GM19099 (cell line): Measurements from ENCODE around the gene SPSB1.

Experiments used
- POLR2A ChIP-seq: IDR thresholded peaks from 3 replicates; pipeline ENCODE4 v1.6.1; 2011; ENCODE audit warnings: low read depth; ENCODE audit not compliant: insufficient read length; ENCODE audit errors: extremely low read depth

Gene SPSB1

DNA sequence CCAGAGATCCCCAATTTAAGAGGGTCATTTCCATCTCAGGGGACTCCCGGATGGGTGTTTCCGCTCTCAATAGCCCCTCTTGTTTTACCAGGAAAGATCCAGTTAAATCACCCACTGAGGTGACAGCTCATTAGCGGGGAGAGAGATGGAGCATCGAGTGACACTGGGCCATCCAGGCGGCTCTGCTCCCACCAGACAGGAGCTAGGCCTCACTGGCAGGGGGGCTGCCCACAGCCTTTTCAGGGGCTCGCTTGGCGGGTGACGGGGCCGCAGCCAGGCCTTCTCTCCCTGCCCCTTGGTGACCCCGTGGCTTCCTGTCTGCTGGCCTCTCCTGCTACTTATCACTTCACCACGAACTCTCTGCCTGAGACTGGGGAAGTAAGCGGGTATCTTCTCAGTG is 26.7 kb upstream of the SPSB1 start:
- TF ChIP-seq POLR2A, result no peak

DNA sequence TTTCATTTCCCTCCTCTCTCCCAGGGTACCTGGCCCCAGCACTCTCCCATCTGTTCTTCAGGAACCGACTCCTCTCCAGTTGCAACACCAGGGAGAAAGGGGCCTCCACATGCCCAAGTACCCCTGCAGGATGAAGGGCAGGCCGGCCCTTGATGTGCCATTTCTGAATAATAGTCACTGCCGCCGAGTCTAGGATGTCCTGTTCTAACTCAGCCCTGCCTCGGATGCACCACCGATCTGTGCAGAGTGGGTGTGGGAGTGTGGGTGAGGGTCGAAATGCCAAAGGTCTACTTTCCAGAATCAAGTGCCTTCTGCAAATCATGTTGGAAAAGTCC is 25.4 kb upstream of the SPSB1 start:
- no peak for TF ChIP-seq POLR2A

- TF ChIP-seq POLR2A, result no peak
Observed at GRCh38 chr1:9267827-9268581, 24.7 kb upstream of the SPSB1 start.

DNA sequence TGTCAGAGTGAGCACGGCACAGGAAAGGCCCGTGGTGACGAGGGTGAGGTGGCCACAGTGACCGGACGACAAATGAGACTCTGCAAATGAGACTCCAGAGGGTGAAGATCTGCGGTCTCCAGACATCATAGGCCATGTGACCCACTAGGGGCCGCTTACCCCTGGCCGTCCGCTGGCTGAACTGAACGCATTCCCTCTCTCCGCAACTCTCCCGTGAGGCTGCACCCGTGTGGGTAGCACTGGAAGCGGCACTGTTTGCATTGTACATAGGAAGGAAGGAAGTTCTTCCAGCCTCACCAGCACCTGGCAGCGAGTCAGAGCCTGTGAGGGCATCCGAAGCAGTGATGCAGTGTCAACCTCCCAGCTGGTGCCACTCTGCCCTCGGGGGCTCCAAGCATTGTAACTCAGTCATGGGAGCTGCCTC is 23.6 kb upstream of the SPSB1 start:
- no peak for TF ChIP-seq POLR2A

DNA sequence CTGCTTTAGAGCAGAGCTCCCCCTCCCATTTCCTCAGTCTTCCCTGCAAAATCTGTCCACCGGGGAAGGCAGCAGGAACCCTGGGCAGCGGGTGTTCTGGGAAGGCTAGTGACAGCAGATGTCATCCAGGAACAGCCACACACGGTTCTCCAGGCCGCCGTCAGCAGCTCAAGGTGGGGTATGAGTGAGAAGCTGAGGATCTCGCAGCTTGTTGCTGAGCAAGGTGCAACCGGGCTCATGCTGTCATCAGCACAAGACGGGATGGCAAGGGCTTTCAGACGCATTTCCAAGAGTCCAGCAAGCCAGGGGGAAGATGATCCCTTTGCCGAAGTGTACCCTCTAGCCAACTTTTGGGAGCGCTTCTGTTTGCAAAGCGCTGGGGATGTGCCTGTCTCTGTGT is 23.0 kb upstream of the SPSB1 start:
- no peak for TF ChIP-seq POLR2A

DNA sequence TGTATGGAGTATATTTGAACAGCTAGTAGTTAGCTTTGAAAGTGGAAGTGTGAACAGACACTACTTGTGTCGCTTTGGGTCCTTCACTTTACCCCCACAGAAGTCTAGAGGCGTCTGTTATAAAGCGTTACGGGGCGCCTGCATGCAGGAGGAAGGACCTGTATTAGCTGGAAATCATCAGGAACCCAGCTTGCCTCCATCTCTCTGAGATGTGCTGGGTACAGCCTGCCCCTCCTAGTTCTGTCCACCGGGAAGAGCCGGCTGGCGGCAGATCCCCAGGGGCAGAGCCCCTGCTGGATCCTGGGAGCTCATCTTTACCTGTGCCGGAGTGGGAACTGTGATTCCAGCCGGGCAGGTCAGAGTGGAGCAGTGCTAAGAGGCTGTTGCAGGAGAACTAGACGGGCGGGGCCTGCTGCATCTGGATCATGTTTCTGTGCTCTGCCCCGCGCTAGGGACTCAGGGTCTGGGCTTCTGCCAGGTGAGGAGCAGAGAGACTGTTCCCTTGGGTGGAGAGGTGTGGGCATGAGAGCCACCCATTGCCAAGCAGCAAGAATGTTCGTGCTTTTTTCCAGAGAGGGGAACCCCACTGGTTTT is 22.3 kb upstream of the SPSB1 start:
- no peak for TF ChIP-seq POLR2A

GRCh38 chr1:9271283-9271682 is 21.4 kb upstream of the SPSB1 start:
- no peak for TF ChIP-seq POLR2A

DNA sequence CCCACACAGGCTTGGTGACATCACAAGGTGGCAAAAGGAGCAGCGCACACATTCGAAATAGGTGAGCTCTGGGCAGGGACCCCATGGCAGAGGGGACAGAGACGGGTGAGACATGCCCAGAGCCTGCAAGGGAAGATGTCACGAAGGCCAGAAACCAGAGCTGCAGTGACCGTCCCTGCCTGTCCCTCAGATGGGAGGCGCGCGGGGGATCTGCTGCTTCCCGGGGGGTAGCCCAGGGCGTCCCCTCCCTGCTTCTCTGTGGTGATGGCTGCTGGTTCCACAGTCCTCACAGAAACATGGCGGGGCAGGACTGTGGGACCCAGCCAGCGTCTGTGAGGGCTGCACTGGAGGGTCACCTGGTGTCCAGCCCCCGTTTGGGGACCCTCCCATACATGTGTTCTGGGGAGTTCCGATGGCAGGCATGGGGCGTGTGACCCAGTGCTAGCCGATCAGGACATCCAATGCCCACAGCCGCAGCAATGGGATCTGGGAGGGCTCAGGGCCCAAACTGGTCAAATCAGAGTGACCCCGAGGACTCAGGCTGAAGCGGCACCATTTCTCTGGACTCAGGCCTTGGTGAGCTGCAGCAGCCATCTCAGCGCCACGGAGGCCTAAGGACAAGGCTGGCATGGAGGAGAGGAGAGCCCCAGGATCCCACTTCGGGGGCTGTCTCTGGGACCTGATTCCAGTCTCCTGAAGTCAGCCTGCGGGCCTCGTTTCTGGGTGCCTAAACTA is 20.7 kb upstream of the SPSB1 start:
- no peak for TF ChIP-seq POLR2A

GRCh38 chr1:9273177-9273576 is 19.5 kb upstream of the SPSB1 start:
- no peak for TF ChIP-seq POLR2A

DNA sequence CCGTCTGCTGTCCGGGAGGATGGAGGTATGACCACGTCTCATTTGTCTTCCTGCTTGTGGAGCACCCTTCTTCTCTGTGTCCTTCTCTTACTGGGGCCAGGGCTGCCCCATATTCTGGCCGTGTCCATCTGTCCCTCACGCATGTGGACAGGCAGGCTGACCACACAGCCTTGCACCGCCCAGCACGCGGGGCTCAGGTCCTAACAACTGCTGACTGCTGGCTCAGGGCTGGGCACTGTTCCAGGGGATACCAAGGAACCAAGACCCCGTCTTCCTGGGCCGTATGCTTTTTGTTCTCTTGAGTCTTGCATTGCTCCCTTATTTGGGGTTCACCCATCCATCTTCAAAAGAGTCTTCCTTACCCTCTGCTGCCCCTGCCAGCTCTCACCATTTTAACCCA is 17.5 kb upstream of the SPSB1 start:
- TF ChIP-seq POLR2A, result no peak

- TF ChIP-seq POLR2A, result no peak
Observed at GRCh38 chr1:9275567-9276034, 17.1 kb upstream of the SPSB1 start.

DNA sequence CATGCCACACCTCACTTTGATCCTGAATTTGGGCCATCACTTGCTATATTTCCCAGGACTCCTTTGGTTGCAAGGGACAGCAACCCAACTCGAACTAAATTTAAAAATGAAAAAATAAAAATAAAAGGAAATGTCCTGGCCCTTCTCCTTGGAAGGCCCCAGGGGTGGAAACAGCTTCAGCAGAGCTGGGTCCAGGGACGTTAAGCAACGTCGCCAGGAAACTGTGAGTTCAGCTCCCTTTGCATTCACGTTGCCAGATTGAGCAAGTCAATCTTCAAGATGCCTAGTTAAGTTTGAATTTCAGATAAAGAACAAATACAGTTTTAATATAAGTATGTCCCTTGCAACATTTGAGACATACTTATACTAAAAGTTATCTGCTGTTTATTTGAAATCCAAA is 14.6 kb upstream of the SPSB1 start:
- no peak for TF ChIP-seq POLR2A

GRCh38 chr1:9278585-9279153 is 14.0 kb upstream of the SPSB1 start:
- no peak for TF ChIP-seq POLR2A

GRCh38 chr1:9279172-9279840 is 13.4 kb upstream of the SPSB1 start:
- TF ChIP-seq POLR2A, result no peak
